K562 (cell line): ENCODE results near the gene PDE11A. TPM values are rescaled to one million over a fixed set of nuclear protein-coding genes. Genes with fewer than 3 reads are reported as not detected.
A peak's percentile ranks its signal among the peaks of the same experiment; 100 is the strongest.

ENCODE experiments used
- ATAC-seq: fragments of 200-7000 bp; cut with Tn5 transposase; 3 replicates; pipeline ENCODE4 v1.9.1; 2020; ENCODE audit warnings: moderate library complexity
- BruUV-seq: library from RNA; stranded (reverse); fragments of 400-500 nt; replicated peaks from 2 replicates; lab custom pipeline; 2021; lab: Mats Ljungman, UMichigan
- CTCF ChIA-PET: fragments of 300-600 bp; formaldehyde crosslinking; extraction: SDS; loops from one replicate; lab custom pipeline; 2021; ENCODE audit warnings: low intra/inter-chr PET ratio; lab: Yijun Ruan, JAX
- POLR2A ChIA-PET: fragments of 300-600, 350-650 bp; sonication (Branson Sonifier 250); formaldehyde crosslinking; extraction: SDS; loops from one replicate; lab custom pipeline; 2021; ENCODE audit warnings: antibody characterized with exemption, inconsistent platforms; lab: Yijun Ruan, JAX
- DNase-seq, 4 experiments: peaks; one replicate each; pipeline versions ENCODE4 v3.0.0 to v3.0.0-alpha.2; 2011 to 2018; ENCODE audit warnings: low spot score in 3 of 4, mixed read lengths in 3 of 4; ENCODE audit errors: extremely low read depth in 1 of 4
- FAIRE-seq: peaks from 2 replicates; lab custom pipeline; 2011; peaks lifted over from hg19 to GRCh38; lab: Jason Lieb, UNC
- H2AFZ ChIP-seq: 2 replicates; pipeline ENCODE4 v1.6.0; 2011; ENCODE audit warnings: low read depth, low read length, control low read depth, inconsistent platforms
- H3K27ac ChIP-seq: fragments of 200-600 bp; 3 replicates; pipeline ENCODE4 v1.8.0; 2011; ENCODE audit warnings: low read depth, mild to moderate bottlenecking, control low read depth, inconsistent platforms, low read length, moderate library complexity, mixed read lengths; ENCODE audit errors: extremely low read depth
- H3K27me3 ChIP-seq, 2 experiments: fragments of 300-600 bp in 1 of 2; 2 replicates in 1 of 2; 3 replicates in 1 of 2; pipeline versions ENCODE4 v1.6.0 to v1.8.0; 2011; ENCODE audit warnings: inconsistent platforms in 2 of 2, low read length in 2 of 2, mild to moderate bottlenecking in 1 of 2, mixed read lengths in 1 of 2, moderate library complexity in 1 of 2; ENCODE audit not compliant: control insufficient read depth in 2 of 2, insufficient read depth in 2 of 2
- H3K36me3 ChIP-seq: fragments of 300-600 bp; 3 replicates; pipeline ENCODE4 v1.8.0; 2011; ENCODE audit warnings: mild to moderate bottlenecking, low read length, inconsistent platforms; ENCODE audit not compliant: control insufficient read depth, insufficient read depth
- H3K4me1 ChIP-seq, 2 experiments: fragments of 200-600 bp in 1 of 2; replicated peaks in 1 of 2; 2 replicates in 1 of 2; 3 replicates in 1 of 2; pipeline versions ENCODE4 v1.5.1 to v1.8.0; 2011; ENCODE audit warnings: inconsistent platforms in 2 of 2, low read length in 2 of 2, mild to moderate bottlenecking in 1 of 2, mixed read lengths in 1 of 2, moderate library complexity in 1 of 2; ENCODE audit not compliant: control insufficient read depth in 2 of 2, insufficient read depth in 2 of 2
- H3K4me2 ChIP-seq: 2 replicates; pipeline ENCODE4 v1.6.1; 2011; ENCODE audit warnings: low read length, control low read depth, inconsistent platforms, mixed read lengths; ENCODE audit not compliant: insufficient read depth
- H3K4me3 ChIP-seq: fragments of 200-600 bp; sonication (generic), shearing (Covaris generic); 2 replicates; pipeline ENCODE4 v1.5.1; 2016; ENCODE audit warnings: control low read depth, inconsistent platforms
- H3K79me2 ChIP-seq: fragments of 200-600 bp; 3 replicates; pipeline ENCODE4 v1.8.0; 2011; ENCODE audit warnings: low read length, inconsistent platforms; ENCODE audit not compliant: control insufficient read depth, insufficient read depth
- H3K9ac ChIP-seq, 2 experiments: 2 replicates each; pipeline versions ENCODE4 v1.6.0 to v1.6.1; 2011; ENCODE audit warnings: low read depth in 2 of 2, low read length in 2 of 2, control low read depth in 1 of 2, inconsistent platforms in 1 of 2, mild to moderate bottlenecking in 1 of 2, mixed read lengths in 1 of 2; ENCODE audit not compliant: insufficient read depth in 1 of 2
- H3K9me1 ChIP-seq: one replicate; pipeline ENCODE4 v1.6.0; 2011; ENCODE audit warnings: inconsistent platforms, mild to moderate bottlenecking, low read length, moderate library complexity; ENCODE audit not compliant: control insufficient read depth, insufficient read depth
- H3K9me3 ChIP-seq: replicated peaks from 2 replicates; pipeline ENCODE4 v1.5.1; 2011; ENCODE audit warnings: low read depth, low read length, inconsistent platforms; ENCODE audit not compliant: control insufficient read depth, insufficient read depth
- H4K20me1 ChIP-seq: replicated peaks from 2 replicates; pipeline ENCODE4 v1.6.1; 2011; ENCODE audit warnings: low read length, inconsistent platforms, mixed read lengths; ENCODE audit not compliant: control insufficient read depth, insufficient read depth
- CEBPG ChIP-seq, 3 experiments: fragments of 200-800 bp in 1 of 3; sonication (Bioruptor generic) in 1 of 3; sonication (generic) in 1 of 3; formaldehyde crosslinking in 1 of 3; IDR thresholded peaks in 2 of 3; conservative IDR thresholded peaks in 1 of 3; 2 replicates each; pipeline versions ENCODE4 v1.6.1 to v1.8.0; 2016 to 2022; ENCODE audit warnings: missing compliant biosample characterization in 2 of 3, missing genetic modification characterization in 2 of 3, mild to moderate bottlenecking in 1 of 3, missing genetic modification reagents in 1 of 3
- CSDE1 ChIP-seq, 2 experiments: fragments of 450-650 bp; IDR thresholded peaks; 2 replicates each; pipeline ENCODE4 v1.6.1; 2016; ENCODE audit warnings: mild to moderate bottlenecking in 1 of 2
- DNMT1 ChIP-seq: fragments of 450-650 bp; IDR thresholded peaks from 2 replicates; pipeline ENCODE4 v1.6.1; 2016; ENCODE audit warnings: antibody characterized with exemption, mild to moderate bottlenecking
- GTF2A2 ChIP-seq: IDR thresholded peaks from 2 replicates; pipeline ENCODE4 v1.6.1; 2016; ENCODE audit warnings: mild to moderate bottlenecking, missing genetic modification characterization, missing compliant biosample characterization
- HDAC2 ChIP-seq: fragments of 450-650 bp; IDR thresholded peaks from 2 replicates; pipeline ENCODE4 v1.6.1; 2016; ENCODE audit warnings: mild to moderate bottlenecking
- POLR2H ChIP-seq: IDR thresholded peaks from 2 replicates; pipeline ENCODE4 v1.6.1; 2016; ENCODE audit warnings: missing genetic modification characterization, low read depth, mild to moderate bottlenecking, control low read depth, missing compliant biosample characterization, moderate library complexity
- PREB ChIP-seq: sonication (generic); formaldehyde crosslinking; IDR thresholded peaks from 2 replicates; pipeline ENCODE4 v1.8.1; 2023; ENCODE audit warnings: mild to moderate bottlenecking, missing genetic modification reagents
- SMAD4 ChIP-seq: fragments of 250-450 bp; sonication (Bioruptor Pico); conservative IDR thresholded peaks from 2 replicates; pipeline ENCODE4 v1.8.0; 2021; ENCODE audit warnings: inconsistent platforms, mild to moderate bottlenecking, moderate library complexity
- ZFPM2 ChIP-seq: fragments of 250-450 bp; sonication (Bioruptor Pico); IDR thresholded peaks from 2 replicates; pipeline ENCODE4 v1.5.1; 2022; ENCODE audit warnings: mild to moderate bottlenecking
- ZNF408 ChIP-seq: fragments of 250-450 bp; sonication (Bioruptor Pico); IDR thresholded peaks from 2 replicates; pipeline ENCODE4 v1.4.0; 2020; ENCODE audit warnings: low read depth, mild to moderate bottlenecking, moderate library complexity
- ZNF589 ChIP-seq: fragments of 200-800 bp; sonication (Bioruptor generic); IDR thresholded peaks from 2 replicates; pipeline ENCODE4 v1.6.1; 2016; ENCODE audit warnings: low read depth, missing genetic modification characterization, missing compliant biosample characterization
- ZNF766 ChIP-seq: fragments of 200-800 bp; sonication (Bioruptor generic); conservative IDR thresholded peaks from 2 replicates; pipeline ENCODE4 v1.6.1; 2016; ENCODE audit warnings: missing genetic modification characterization, missing compliant biosample characterization
- ZSCAN29 ChIP-seq: fragments of 450-650 bp; IDR thresholded peaks from 2 replicates; pipeline ENCODE4 v1.6.1; 2017
- WGBS: fragments of 100-300 bp; shearing (Covaris generic); methylation state at CpG from one replicate; pipeline ENCODE4 v1.1.6; 2016; ENCODE audit warnings: low coverage, mixed read lengths; ENCODE audit not compliant: insufficient coverage; ENCODE audit errors: missing lambda C conversion rate; 5-methylcytosine and 5-hydroxymethylcytosine counted together
- in situ Hi-C: fragments of 300-500 bp; cut with MboI; formaldehyde crosslinking; loops from 4 replicates; pipeline ENCODE4 v1.15.0; 2018; ENCODE audit warnings: inconsistent platforms, mixed read lengths
- intact Hi-C: fragments of 100-400 bp; cut with micrococcal nuclease; formaldehyde crosslinking; loops from 2 replicates; pipeline ENCODE4 v1.14.2; 2022
- polyA plus RNA-seq, 8 experiments: library from polyadenylated mRNA; depleted of rRNA in 4 of 8; stranded (reverse) in 5 of 8; unstranded in 3 of 8; fragments of >200 nt; fragmentation: Nextera tagmentation in 2 of 8; fragmentation: Illumina TruSeq in 1 of 8; extraction: Ambion mirVana in 2 of 8; extraction: Trizol in 1 of 8; gene quantifications; 2 replicates each; pipeline versions ENCODE4 v1.2.1 to v1.2.3, GENCODE V29; 2011 to 2014; ENCODE audit warnings: inconsistent platforms in 1 of 8, missing spikeins in 1 of 8
- total RNA-seq, 7 experiments: library from RNA; depleted of rRNA in 6 of 7; stranded (reverse); fragments of >200 nt in 6 of 7; fragmentation: Illumina TruSeq in 2 of 7; extraction: Trizol in 2 of 7; gene quantifications; 2 replicates each; pipeline versions ENCODE4 v1.2.1 to v1.2.3, GENCODE V29; 2011 to 2021; ENCODE audit warnings: low replicate concordance in 1 of 7

The PDE11A gene
- total and polyA plus RNA-seq, 9 of the 15 experiments (the other 6 are each of a cell fraction or from before 2014, with no cell fraction given): 3.2 to 22.1 (median 5.7) TPM

DNA sequence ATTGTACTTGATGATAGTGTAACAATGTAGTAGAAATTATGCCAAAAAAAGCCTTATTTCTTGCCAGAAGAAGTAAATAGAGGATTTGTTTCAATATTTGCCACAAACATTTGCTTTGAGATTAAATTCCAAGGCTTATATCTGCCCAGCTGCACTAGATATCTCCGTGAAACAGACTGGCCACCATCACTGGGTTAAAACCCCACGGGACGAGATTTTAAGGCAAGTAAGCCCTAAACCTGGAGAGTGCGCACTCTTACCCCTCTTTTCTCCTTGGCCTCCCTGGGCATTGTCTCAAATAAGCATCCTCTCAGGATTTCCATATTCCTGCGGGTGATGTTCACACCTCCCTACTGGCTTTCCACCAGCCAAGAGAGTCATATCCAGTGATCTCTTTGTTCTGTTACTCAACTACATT is 345.6 kb downstream of the PDE11A start:
- ChIA-PET CTCF (interaction anchor here (1.2 kb wide), 1 partner anchor 32 kb away, joined by 4 read pairs; no protein-coding TSS in a partner anchor), POLR2A (interaction anchor here (0.6 to 2.6 kb wide), 4 partner anchors 9 to 20 kb away, joined by 3 to 10 read pairs (median 4); no protein-coding TSS in a partner anchor)
- BruUV-seq: TSS peak; percentile 58
- TF ChIP-seq ZFPM2 (CRISPR knock-in tag): no peak
- no peak for TF ChIP-seq DNMT1
- no peak for TF ChIP-seq GTF2A2
- TF ChIP-seq CSDE1 (IDR thresholded peaks at IDR 0.05): no peak
- no peak for TF ChIP-seq HDAC2
- peak; percentile 26; the same call in 1 of the 2 replicates for TF ChIP-seq ZNF589
- no peak for TF ChIP-seq SMAD4 (CRISPR knock-in tag)
- TF ChIP-seq CEBPG (CRISPR knock-in tag; IDR thresholded peaks at IDR 0.05): no peak
- TF ChIP-seq CEBPG (tag; conservative IDR thresholded peaks at IDR 0.05 in 1 of 2, IDR thresholded peaks at IDR 0.05 in 1 of 2): no peak
- TF ChIP-seq ZNF766 (CRISPR knock-in tag): peak; percentile 73; the same call in 1 of the 2 replicates
- TF ChIP-seq PREB (CRISPR knock-in tag): no peak
- no peak for TF ChIP-seq ZSCAN29
- TF ChIP-seq ZNF408 (CRISPR knock-in tag): no peak
- no peak for TF ChIP-seq POLR2H (tag)

More for the DNA sequence above, 345.6 kb downstream of the PDE11A start:
- DNase-seq: peak in 2 of 4 experiments; percentile 16 to 32
- Histone ChIP-seq H3K4me3 (no peak overlapping the region), H3K79me2 (no peaks in the 10 kb centered on the region), H4K20me1 (no peaks in the 10 kb centered on the region), H2AFZ (peak overlapping the region; percentile 47), H3K9ac (no peak overlapping the region), H3K9me3 (no peaks in the 10 kb centered on the region), H3K4me2 (no peak overlapping the region), H3K27ac (peak overlapping the region; percentile 74; the same call in 1 of the 3 replicates), H3K36me3 (no peaks in the 10 kb centered on the region), H3K27me3 (no peaks in the 10 kb centered on the region), H3K4me1 (peaks cover 0 to 42% of the 10 kb centered on the region in 2 experiments; a peak in 4 of 5 replicates), H3K9me1 (no peaks in the 10 kb centered on the region)
- in situ Hi-C loops: loop anchor here (10.0 kb wide), 3 partner anchors 232 to 562 kb away; no protein-coding TSS in a partner anchor
- no peak for FAIRE-seq
- 37% methylated on average over 5 of the region's 5 CpGs for WGBS
- peak; percentile 6 for ATAC-seq
- intact Hi-C loops: loop anchor here (1.0 to 10.0 kb wide), 2 partner anchors 32 to 122 kb away; no protein-coding TSS in a partner anchor
